Stimulated activated CD8-positive, alpha-beta memory T cell treated with anti-CD3 and anti-CD28 coated beads, Interleukin-7, amount 100 ng/mL, for 48 hours (primary cell): ENCODE results near the gene RALY.

ENCODE experiments used
- DNase-seq, 2 donors: peaks; one replicate each; pipeline ENCODE4 v3.0.0-alpha.2; 2020; ENCODE audit warnings: low read depth in 1 of 2; ENCODE audit errors: extremely low read depth in 1 of 2

The RALY gene

DNA sequence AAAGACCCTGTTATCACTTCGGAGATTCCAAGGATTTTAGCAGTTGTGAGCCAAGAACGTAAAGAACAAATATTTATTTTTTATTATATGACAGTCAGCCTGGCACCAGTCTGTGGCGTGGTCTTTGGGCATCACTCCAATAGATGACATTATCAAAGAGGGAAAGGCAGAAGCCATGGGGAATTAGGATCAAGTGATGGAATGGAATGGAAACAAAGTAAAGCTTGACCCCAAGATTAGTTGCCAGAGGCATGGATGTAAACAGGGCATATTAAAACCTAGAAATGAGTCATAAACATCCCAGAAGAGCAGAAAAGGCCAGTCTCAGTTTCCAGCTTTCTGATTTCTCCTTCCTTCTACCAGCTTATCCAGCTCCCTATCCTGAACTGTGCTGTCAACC, 106.9 kb downstream of the RALY start:
- DNase-seq: no peak

DNA sequence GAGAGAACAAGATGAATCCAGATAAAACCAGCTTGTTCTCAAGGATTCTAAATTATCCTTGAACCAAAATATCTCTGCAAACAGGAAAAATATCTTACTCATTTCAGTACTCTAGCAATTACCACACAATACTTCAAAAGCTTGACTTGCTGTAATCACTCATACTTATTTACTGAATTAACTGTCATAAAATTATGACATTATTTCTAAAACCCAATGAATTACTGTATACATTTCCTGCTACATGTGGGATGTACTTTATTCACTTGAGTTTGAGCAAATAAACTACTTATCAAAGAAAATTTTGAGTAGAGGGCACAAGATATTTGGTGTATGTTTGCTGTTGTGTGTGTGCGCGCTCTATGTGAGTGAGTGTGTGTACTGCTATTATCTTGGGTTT, 108.6 kb downstream of the RALY start:
- DNase-seq: no peak

DNA sequence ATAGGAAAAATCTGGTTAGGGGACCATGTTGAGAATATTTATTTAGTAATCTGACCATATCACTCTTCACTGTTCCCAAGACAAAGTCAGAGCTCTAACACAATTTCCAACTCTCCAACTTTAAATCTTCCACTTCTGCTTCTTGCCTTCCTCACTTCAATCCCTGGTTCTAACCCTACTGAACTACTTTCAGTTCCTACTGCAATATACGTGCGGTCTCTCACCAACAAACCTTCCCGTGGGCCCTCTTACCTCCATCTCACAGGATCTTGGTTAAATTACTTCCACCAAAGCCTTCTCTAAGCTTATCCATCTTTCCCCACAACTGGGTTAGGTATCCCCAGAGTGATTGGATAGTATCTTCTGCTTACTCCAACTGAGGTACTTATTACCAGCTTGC, 110.3 kb downstream of the RALY start:
- DNase-seq: no peak

DNA sequence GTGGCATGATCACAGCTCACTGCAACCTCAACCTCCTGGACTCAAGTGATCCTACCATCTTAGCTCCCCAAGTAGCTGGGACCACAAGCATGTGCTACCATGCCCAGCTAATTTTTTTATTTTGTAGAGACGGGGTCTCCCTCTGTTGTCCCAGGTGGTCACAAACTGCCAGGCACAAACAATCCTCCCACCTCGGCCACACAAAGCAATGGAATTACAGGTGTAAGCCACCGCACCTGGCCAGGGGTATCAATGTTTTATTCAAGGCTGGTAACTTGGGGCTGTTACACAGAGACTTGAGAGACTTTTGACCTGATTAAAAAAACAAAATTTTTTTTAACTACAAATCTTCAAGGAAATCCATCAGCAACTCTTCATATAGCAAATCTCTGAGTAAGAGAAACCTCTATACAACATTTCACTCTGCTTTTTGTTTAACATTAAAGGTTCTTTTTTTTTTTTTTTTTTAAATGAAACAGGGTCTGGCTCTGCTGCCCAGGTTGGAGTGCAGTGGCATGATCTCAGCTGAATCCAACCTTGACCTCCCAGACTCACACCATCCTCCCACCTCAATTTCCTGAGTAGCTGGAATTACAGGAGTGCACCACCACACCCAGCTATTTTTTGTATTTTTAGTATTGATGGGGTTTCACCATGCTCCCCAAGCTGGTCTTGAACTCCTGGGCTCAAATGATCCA, 112.4 kb downstream of the RALY start:
- DNase-seq: no peak

DNA sequence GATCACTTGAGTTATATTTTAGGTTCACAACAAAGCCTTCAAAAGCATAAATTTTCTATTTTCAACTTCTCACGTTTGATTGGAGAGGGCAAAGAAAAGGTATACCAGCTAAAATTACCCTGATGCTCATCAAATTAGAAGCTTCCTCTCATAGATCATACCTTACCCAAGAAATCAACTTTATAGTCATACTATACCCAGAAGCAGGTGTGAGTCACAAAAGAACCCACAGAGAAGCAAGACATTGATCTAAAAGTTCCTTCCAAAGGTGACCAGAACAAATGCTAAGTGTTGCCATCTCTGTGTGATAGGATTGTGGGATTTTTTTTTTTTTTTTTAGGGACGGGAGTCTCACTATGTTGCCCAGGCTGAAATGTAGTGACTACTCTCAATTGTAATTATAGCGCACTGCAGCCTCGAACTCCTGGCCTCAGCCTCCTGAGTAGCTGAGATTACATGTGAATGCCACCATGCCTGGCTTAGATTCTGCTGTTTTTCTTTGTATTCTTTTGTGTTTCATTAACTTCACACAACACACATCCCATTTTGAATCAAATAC, 115.0 kb downstream of the RALY start:
- DNase-seq: no peak

DNA sequence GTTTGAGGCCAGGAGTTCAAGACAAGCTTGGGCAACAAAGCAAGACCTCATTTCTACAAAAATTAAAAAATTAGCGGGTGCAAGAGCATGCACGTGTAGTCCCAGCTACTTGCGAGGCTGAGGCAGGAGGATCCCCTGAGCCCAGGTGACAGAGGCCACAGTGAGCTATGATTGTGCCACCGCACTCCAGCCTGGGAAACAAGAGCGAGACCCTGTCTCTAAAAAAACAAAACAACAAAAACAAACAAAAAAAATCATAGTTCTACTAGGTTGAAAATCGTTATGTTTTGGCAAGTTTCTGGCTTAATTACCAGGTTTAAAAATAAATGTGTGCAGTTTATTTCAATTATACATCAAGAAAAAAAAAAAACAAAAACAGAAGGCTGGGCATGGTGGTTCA, 115.7 kb downstream of the RALY start:
- no peak for DNase-seq

DNA sequence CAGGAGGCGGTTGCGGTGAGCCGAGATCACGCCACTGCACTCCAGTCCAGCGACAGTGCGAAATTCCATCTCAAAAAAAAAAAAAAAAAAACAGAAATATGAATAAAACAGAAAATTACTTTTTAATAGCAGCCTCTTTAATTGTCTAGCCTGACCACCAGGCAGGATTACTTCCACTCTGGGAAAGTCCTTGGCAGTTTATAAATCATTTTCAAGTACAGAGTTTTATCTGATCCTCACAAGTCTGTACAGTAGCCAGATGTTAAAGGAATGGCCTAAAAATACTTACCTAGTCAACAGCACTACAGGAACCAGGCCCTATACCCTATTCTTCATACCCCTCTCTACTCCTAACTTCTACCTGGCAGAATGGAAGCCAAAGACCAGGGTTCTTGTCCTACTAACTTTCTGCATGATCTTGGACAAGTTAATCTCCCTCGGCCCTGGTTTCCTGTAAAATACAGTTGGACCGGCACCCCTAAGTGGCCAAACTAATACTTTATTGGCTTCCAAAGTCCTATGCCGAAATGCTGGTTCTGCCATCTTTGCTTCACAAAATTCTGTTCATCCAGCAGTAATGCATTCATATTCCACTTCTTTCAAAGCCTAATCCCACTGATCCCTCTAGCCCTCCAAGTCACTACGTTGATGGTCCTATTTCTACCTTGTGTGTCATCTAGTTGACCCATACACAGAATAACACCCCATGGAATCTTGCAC, 116.5 kb downstream of the RALY start:
- no peak for DNase-seq

DNA sequence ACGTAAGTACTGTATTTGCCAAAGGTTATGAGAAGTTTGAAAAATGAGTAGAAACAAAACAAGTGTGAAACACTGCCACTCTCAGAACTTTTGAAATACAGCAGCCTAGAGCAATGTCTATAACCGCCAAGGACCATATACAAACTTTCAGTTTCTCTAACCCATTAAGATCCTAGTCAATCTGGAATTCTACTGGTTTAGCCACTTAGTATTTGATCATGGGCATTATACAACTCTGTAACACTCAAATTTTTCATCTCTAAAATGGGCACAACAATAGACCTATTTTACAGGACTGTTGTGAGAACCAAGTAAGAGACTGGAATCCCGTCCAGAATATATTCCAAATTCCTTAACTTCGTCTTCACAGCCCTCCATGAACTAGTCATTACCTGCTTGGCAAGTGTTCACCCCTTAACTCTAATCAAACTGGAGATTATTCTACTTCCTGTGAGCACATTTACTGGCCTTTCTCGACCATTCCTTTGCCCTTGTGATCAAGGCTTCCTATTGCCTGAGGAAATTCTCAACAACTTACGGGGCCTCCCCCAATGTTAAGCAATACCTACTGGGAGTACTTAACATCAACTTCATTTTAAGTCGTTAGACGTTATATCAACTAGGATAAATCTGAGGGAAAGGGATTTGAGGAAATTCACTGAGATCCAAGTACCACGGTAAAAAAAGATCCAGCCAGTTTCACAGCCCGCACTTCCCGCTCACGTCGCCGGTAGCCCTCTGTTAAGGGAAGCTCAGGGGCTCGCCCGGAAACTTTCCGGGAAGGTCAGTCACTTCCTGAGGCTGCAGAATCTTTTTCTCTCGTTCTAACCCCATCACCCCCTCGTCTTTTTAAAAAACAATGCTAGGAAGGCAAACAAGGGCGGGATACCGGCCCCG, 117.3 kb downstream of the RALY start:
- DNase-seq: no peak

DNA sequence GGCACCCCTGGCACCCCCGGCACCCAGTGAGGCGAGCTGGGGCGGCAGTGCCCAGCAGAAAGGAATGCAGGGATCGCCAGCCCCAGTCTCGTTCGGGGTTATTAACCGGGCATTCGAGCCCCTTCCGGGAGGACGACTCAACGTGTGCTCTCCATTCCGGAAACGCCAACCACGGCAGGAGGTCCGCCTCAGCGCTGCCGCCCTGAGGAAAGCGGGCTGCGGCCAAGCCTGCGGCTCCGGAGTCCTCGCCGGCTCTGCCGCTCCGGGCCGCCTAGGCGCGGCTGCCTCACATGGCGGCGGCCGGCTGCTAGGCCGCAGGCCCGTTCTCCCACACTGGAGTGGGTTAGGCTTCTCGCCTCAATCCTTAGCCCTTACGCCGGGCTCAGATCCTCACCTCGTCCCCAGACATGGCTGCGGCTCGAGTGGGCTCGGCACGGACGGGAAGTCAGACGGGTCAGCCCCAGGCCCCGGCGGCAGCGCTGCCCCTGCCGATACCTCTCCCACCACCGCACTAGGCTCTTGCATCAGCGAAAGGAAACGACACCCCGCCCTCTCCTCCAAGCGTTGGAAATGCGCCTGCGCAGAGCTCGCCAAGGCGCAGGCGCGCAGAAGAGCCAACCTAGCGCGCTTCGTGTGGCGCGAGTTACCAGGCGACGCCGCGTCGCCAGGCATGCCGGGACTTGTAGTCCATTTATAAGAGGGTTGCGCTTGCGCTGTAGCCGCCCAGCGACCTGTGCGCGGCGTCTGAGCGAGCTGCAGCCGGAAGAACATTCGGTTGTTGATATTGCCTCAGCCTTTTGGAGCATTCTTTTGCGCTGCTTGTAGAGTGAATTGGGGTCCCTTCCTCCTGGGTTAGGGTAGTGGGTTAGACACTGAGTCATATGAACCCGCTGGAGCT, 118.2 kb downstream of the RALY start, which contains the start of gene EIF2S2:
Gene EIF2S2 (minus strand): TSS at position 542 of the 898 bp plus-strand sequence. CDS start 133 bp downstream, at position 409.
- peak; percentile 90 for DNase-seq

DNA sequence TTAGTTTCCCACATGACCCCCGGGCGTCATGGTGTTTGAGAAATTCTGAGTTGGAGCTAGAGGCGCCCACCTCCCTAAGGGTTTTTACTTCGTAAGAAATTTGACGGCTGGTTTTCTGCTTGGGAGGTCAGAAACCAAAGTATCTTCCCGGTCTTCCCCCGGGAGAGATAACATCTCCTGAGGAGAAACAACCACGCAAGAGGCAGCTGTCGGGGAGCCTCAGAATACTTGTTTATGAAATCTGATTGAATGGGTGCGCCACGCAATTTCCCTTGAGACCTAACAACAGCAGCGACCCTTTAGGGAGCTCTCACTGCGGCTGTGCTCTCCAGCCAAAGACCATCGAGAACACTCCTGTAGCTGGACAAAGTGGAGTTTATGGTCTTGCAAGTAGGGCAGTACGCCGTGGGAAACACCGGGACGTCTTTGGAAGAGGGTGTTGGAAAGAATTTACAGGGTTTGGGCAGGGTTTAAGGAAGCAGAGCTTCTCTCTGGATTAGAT, 118.9 kb downstream of the RALY start:
- no peak for DNase-seq

DNA sequence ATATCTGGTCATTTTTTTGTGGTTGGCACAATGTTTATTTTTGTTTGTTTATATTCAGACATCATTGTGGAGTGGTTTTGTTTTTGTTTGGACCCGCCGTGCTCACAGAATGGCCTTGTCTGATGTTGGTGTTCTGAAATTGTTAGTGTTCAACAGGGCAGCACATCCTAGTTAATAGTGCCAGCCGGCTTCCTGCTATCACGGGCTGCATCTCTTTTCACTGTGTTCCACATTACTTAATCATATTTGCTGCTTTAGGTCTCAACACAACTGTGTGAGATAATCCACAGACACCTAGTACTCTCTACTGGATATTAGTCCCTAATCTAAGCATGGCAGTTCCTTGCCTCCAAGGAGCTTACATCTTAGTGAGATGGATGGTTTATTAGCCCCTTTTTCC, 121.1 kb downstream of the RALY start:
- DNase-seq: no peak

DNA sequence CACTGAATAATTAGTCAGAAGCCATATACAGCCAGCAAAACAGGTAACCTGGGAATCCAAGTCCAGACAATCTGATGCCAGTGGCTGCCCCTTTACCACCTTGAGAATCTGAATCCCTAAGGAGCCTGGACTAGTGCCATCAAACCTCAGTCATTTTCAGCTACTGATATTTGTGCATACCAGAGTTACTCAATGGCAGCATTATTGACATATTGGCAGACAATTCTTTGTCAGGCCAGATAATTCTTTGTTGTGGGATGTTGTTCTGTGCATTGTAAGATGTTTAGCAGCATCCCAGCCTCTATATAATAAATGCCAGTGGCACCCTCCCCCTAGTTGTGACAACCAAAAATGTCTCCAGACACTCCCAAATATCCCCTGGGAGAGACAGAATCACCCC, 121.5 kb downstream of the RALY start:
- DNase-seq: no peak

DNA sequence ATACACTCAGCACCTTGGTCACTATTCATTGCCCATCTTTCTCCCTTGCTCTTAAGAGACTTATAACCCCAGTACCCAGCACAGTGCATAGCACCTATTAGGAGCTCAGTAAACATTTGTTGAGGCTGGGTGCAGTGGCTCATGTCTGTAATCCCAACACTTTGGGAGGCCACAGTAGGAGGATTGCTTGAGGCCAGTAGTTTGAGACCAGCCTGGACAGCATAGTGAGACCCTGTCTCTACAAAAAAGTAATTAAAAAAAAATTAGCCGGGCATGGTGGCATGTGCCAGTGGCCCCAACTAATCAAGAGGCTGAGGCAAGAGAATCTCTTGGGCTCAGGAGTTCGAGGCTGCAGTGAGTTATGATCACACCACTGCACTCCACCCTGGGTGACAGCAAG, 126.5 kb downstream of the RALY start:
- DNase-seq: no peak

DNA sequence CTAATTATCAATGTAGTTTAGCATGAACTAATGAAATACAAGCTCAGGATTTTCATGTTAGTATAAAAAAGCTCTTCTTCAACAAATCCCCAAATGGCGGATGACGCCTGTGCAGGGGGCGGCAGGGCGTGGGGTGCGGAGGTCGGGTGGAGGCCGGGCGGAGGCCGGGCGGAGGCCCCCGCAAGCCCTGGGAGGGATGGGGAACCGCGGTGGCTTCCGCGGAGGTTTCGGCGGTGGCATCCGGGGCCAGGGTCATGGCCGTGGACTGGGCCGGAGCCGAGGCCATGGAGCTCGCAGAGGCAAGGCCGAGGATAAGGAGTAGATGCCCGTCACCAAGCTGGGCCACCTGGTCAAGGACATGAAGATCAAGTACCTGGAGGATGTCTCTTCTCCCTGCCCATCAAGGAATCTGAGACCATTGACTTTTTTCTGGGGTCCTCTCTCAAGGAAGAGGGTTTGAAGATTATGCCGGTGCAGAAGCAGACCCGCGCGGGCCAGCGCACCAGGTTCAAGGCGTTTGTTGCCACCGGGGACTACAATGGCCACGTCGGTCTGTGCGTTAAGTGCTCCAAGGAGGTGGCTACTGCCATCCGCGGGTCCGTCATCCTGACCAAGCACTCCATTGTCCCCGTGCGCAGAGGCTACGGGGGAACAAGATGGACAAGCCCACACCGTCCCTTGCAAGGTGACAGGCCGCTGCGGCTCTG, 128.7 kb downstream of the RALY start:
- no peak for DNase-seq

DNA sequence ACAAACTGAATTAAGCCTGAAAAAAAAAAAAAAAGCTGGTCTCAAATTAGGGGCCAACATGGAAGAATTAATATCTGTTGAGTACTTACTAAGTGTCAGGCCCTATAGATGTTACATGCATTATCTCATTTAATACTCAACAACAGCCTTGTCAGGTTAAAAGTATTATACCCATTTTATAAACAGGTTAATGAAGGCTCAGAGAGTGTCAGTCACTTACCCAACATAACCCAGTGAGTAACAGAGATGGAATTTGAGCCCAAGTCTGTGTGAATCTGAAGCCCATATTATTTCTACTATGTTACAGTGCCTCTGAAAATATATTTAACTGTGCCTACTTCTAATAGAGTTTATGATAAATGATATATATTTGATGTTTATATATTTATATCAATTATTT, 129.6 kb downstream of the RALY start:
- DNase-seq: no peak

DNA sequence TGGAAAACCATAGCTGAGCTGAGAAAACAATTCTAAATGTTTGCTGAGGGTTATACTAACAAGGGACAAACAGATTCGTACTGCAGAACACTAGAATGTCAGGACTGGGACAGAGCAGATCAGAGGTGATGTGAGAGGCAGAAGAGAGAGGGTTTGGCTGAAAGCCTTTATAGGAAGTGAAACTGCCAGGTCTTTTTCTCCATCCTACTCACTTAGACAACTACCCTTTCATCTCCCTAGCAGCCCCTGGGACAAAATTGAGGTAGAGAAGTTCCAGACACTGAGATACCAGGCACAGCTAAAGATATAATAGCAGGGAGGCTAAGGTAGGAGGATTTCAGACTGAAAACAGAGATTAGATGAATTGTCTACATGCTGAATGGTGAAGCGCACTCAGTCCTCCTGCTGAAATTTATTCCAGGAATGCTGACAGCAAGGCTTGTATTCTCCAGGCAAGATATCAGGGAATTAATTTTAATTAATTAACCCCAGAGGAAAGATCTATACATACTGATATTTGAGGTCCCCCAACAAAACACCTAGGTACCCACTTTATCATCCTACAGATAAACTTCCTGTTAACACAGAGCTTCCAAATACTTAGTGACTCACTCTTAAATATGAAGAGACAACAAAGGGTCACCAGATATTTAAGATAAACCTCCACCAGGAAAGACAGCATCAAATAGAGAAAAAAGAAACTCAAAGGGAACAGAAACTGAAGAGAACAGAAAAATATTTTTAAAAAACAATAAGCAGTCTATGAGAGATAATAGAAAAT, 130.9 kb downstream of the RALY start:
- DNase-seq: no peak

DNA sequence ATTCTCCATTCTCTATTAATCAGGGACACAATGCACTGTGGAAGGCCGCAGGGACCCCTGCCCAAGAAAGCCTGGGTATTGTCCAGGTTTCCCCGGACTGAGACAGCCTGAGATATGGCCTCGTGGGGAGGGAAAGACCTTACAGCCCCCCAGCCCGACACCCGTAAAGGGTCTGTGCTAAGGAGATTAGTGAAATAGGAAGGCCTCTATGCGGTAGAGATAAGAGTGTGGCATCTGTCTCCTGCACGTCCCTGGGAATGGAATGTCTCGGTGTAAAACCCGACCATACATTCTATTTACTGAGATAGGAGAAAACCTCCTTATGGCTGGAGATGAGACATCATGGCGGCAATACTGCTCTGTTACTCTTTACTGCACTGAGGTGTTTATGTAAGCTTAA, 134.1 kb downstream of the RALY start:
- no peak for DNase-seq

DNA sequence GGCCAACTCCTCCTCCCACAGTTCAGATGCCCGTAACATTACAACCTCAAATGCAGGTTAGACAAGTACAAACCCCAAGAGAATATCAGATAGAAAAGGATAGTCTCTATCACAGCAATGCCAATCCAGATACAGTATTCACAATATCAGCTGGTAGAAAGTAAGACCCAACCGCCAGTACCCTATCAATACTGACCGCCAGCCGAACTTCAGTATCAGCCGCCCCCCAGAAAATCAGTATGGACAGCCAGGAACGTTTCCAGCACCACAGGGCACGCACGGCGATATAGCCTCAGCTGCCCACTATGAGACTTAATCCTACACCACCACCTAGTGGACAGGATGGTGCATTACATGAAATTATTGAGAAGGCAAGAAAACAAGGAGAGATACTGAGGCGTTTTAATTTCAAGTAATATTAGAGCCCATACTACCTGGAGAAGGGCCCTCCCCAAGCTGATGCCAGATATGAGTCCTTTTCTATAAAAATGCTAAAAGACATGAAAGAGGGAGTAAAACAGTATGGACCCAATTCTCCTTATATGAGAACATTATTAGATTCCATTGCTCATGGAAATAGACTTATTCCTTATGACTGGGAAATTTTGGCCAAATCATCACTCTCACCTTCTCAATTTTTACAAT, 135.9 kb downstream of the RALY start:
- DNase-seq: peak in 1 of 2 donors; percentile 13
